Mesenchymal stem cell (in vitro differentiated cells and primary cell): ENCODE data around the gene P3H3.

Experiments
- DNase-seq: peaks from one replicate; pipeline ENCODE4 v3.0.0-alpha.2; 2013
- H2AFZ ChIP-seq: one replicate; pipeline ENCODE4 v1.6.1; 2013; ENCODE audit warnings: low read depth, mild to moderate bottlenecking, control low read depth, inconsistent platforms, low read length, moderate library complexity
- H2AK5ac ChIP-seq: 2 replicates; pipeline ENCODE4 v1.6.1; 2013; ENCODE audit warnings: low read length, moderate library complexity, mild to moderate bottlenecking, inconsistent platforms; ENCODE audit not compliant: severe bottlenecking
- H2BK120ac ChIP-seq: one replicate; pipeline ENCODE4 v1.6.1; 2013; ENCODE audit warnings: low read depth, mild to moderate bottlenecking, inconsistent platforms, low read length, moderate library complexity
- H2BK12ac ChIP-seq, 2 experiments: one replicate each; pipeline ENCODE4 v1.6.1; 2013; ENCODE audit warnings: inconsistent platforms in 2 of 2, low read length in 2 of 2, mild to moderate bottlenecking in 2 of 2, moderate library complexity in 2 of 2, control low read depth in 1 of 2
- H2BK15ac ChIP-seq: one replicate; pipeline ENCODE4 v1.6.1; 2013; ENCODE audit warnings: mild to moderate bottlenecking, low read depth, inconsistent platforms; ENCODE audit not compliant: poor library complexity, severe bottlenecking
- H2BK5ac ChIP-seq: 2 replicates; pipeline ENCODE4 v1.6.1; 2013; ENCODE audit warnings: low read depth, mild to moderate bottlenecking, low read length, control low read depth, inconsistent platforms; ENCODE audit not compliant: poor library complexity, severe bottlenecking
- H3K14ac ChIP-seq, 2 experiments: one replicate each; pipeline ENCODE4 v1.6.1; 2013; ENCODE audit warnings: inconsistent platforms in 2 of 2, low read length in 2 of 2, control low read depth in 1 of 2, mild to moderate bottlenecking in 1 of 2, moderate library complexity in 1 of 2
- H3K18ac ChIP-seq, 2 experiments: one replicate each; pipeline ENCODE4 v1.6.1; 2013; ENCODE audit warnings: inconsistent platforms in 2 of 2, low read length in 2 of 2, control low read depth in 1 of 2, low read depth in 1 of 2, mild to moderate bottlenecking in 1 of 2
- H3K23ac ChIP-seq, 2 experiments: one replicate each; pipeline ENCODE4 v1.6.1; 2013; ENCODE audit warnings: inconsistent platforms in 2 of 2, low read length in 2 of 2, mild to moderate bottlenecking in 2 of 2, moderate library complexity in 2 of 2, control low read depth in 1 of 2
- H3K27ac ChIP-seq: 2 replicates; pipeline ENCODE4 v1.5.1; 2013; ENCODE audit warnings: mild to moderate bottlenecking, moderate library complexity, low read length, control low read depth, inconsistent platforms; ENCODE audit not compliant: poor library complexity, severe bottlenecking
- H3K27me3 ChIP-seq, 2 experiments: 2 replicates each; pipeline versions ENCODE4 v1.6.1 to v1.7.0; 2013; ENCODE audit warnings: low read length in 2 of 2, mild to moderate bottlenecking in 2 of 2, moderate library complexity in 2 of 2, control low read depth in 1 of 2, inconsistent platforms in 1 of 2; ENCODE audit not compliant: control insufficient read depth in 1 of 2, insufficient read depth in 1 of 2
- H3K36me3 ChIP-seq, 2 experiments: 2 replicates each; pipeline versions ENCODE4 v1.6.1 to v1.7.0; 2013; ENCODE audit warnings: low read length in 2 of 2, control low read depth in 1 of 2, inconsistent platforms in 1 of 2, low read depth in 1 of 2, mild to moderate bottlenecking in 1 of 2; ENCODE audit not compliant: insufficient read depth in 2 of 2, control insufficient read depth in 1 of 2
- H3K4ac ChIP-seq, 2 experiments: one replicate each; pipeline ENCODE4 v1.6.1; 2013; ENCODE audit warnings: inconsistent platforms in 2 of 2, low read length in 2 of 2, mild to moderate bottlenecking in 2 of 2, moderate library complexity in 2 of 2, control low read depth in 1 of 2, low read depth in 1 of 2
- H3K4me1 ChIP-seq: 2 replicates; pipeline ENCODE4 v1.6.1; 2013; ENCODE audit warnings: low read depth, low read length, control low read depth; ENCODE audit not compliant: control insufficient read depth, insufficient read depth
- H3K4me2 ChIP-seq: 2 replicates; pipeline ENCODE4 v1.6.1; 2013; ENCODE audit warnings: low read length, mild to moderate bottlenecking, inconsistent platforms; ENCODE audit not compliant: poor library complexity, severe bottlenecking
- H3K4me3 ChIP-seq, 2 experiments: 2 replicates each; pipeline versions ENCODE4 v1.5.1 to v1.7.0; 2013; ENCODE audit warnings: low read length in 2 of 2, mild to moderate bottlenecking in 2 of 2, control low read depth in 1 of 2, low read depth in 1 of 2; ENCODE audit not compliant: insufficient read depth in 1 of 2
- H3K79me1 ChIP-seq: replicated peaks from 2 replicates; pipeline ENCODE4 v1.6.1; 2013; ENCODE audit warnings: mild to moderate bottlenecking, control low read depth, low read length, inconsistent platforms; ENCODE audit not compliant: poor library complexity, severe bottlenecking
- H3K9ac ChIP-seq: 2 replicates; pipeline ENCODE4 v1.7.0; 2013; ENCODE audit warnings: mild to moderate bottlenecking, low read length, moderate library complexity
- H3K9me3 ChIP-seq: 2 replicates; pipeline ENCODE4 v1.7.0; 2013; ENCODE audit warnings: mild to moderate bottlenecking, low read length; ENCODE audit not compliant: control insufficient read depth
- H4K8ac ChIP-seq: one replicate; pipeline ENCODE4 v1.6.1; 2013; ENCODE audit warnings: inconsistent platforms, mild to moderate bottlenecking, low read length, moderate library complexity
- H4K91ac ChIP-seq: one replicate; pipeline ENCODE4 v1.6.1; 2013; ENCODE audit warnings: mild to moderate bottlenecking, low read length, inconsistent platforms
- WGBS: methylation state at CpG from one replicate; pipeline ENCODE4 v1.1.7; 2013; ENCODE audit warnings: mixed read lengths; 5-methylcytosine and 5-hydroxymethylcytosine counted together

Gene P3H3

GRCh38 chr12:6845395-6845794, 17.2 kb downstream of the P3H3 start:
- no peak overlapping the region for H4K8ac ChIP-seq
- no peak overlapping the region for H2AK5ac ChIP-seq
- H3K9me3 ChIP-seq: no peaks in the 10 kb centered on the region
- no peak overlapping the region for H2BK12ac ChIP-seq
- no peak overlapping the region for H2BK5ac ChIP-seq
- no peak for DNase-seq
- no peaks in the 10 kb centered on the region for H3K27me3 ChIP-seq
- 94% methylated on average over 17 of the region's 17 CpGs for WGBS
- no peak overlapping the region for H2AFZ ChIP-seq
- no peak overlapping the region for H3K14ac ChIP-seq
- no peak overlapping the region for H2BK15ac ChIP-seq
- H3K4ac ChIP-seq: no peak overlapping the region
- H3K4me2 ChIP-seq: no peak overlapping the region
- H4K91ac ChIP-seq: no peak overlapping the region
- H3K36me3 ChIP-seq: peaks cover 75 to 81% of the 10 kb centered on the region in 2 experiments
- H2BK120ac ChIP-seq: no peak overlapping the region
- no peak overlapping the region for H3K18ac ChIP-seq
- H3K23ac ChIP-seq: no peak overlapping the region
- H3K9ac ChIP-seq: no peak overlapping the region
- H3K27ac ChIP-seq: no peak overlapping the region
- peaks cover 18% of the 10 kb centered on the region for H3K79me1 ChIP-seq
- peaks cover 3% of the 10 kb centered on the region for H3K4me1 ChIP-seq
- no peak overlapping the region for H3K4me3 ChIP-seq

DNA sequence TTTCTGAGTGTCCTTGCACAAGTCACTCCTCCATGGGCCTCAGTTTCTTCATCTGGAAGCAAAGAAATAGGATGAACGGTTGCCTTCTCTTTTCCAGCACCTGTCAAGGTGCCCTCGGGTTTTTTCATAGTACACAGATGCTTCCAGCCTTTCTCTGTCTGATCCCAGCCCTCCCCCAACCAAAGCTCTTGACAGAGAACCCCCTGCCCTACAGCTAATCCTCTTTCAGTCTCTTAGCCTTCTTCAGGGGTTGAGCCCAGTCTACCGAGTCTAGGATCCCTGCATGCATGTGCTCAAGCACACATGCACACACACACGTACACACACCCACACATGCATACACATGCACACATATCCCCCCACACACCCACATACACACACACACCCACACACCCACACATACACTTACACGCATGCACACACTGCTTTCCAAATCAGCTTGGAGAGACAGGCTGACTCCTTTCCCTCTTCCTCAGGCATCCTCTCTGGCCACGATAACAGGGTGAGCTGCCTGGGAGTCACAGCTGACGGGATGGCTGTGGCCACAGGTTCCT, 18.2 kb downstream of the P3H3 start:
- Histone ChIP-seq H3K9me3 (no peaks in the 10 kb centered on the region), H3K36me3 (peaks cover 65 to 81% of the 10 kb centered on the region in 2 experiments), H4K91ac (no peak overlapping the region), H3K14ac (no peak overlapping the region), H2BK12ac (no peak overlapping the region), H3K4ac (no peak overlapping the region), H2AK5ac (no peak overlapping the region), H3K18ac (no peak overlapping the region), H3K4me1 (peaks cover 8% of the 10 kb centered on the region), H3K9ac (no peak overlapping the region), H3K79me1 (peaks cover 20% of the 10 kb centered on the region), H3K27me3 (no peaks in the 10 kb centered on the region), H2BK120ac (no peak overlapping the region), H4K8ac (no peak overlapping the region), H3K23ac (no peak overlapping the region), H3K4me2 (no peak overlapping the region), H2AFZ (no peak overlapping the region), H2BK15ac (no peak overlapping the region), H2BK5ac (no peak overlapping the region), H3K4me3 (no peak overlapping the region), H3K27ac (no peak overlapping the region)
- DNase-seq: no peak
- 93% methylated on average over 7 of the region's 7 CpGs for WGBS

GRCh38 chr12:6847676-6848075, 19.5 kb downstream of the P3H3 start:
- no peaks in the 10 kb centered on the region for H3K9me3 ChIP-seq
- H3K14ac ChIP-seq: no peak overlapping the region
- H2BK120ac ChIP-seq: no peak overlapping the region
- H3K4ac ChIP-seq: no peak overlapping the region
- H3K23ac ChIP-seq: no peak overlapping the region
- H3K36me3 ChIP-seq: peaks cover 58 to 69% of the 10 kb centered on the region in 2 experiments
- H2BK15ac ChIP-seq: no peak overlapping the region
- no peak overlapping the region for H4K8ac ChIP-seq
- H3K18ac ChIP-seq: no peak overlapping the region
- DNase-seq: no peak
- no peak overlapping the region for H3K4me2 ChIP-seq
- H3K79me1 ChIP-seq: peaks cover 20% of the 10 kb centered on the region
- no peak overlapping the region for H3K9ac ChIP-seq
- H2BK12ac ChIP-seq: no peak overlapping the region
- H2BK5ac ChIP-seq: no peak overlapping the region
- no peak overlapping the region for H3K27ac ChIP-seq
- peaks cover 8% of the 10 kb centered on the region for H3K4me1 ChIP-seq
- no peaks in the 10 kb centered on the region for H3K27me3 ChIP-seq
- WGBS: 96% methylated on average over 2 of the region's 2 CpGs
- H2AK5ac ChIP-seq: no peak overlapping the region
- no peak overlapping the region for H4K91ac ChIP-seq
- no peak overlapping the region for H3K4me3 ChIP-seq
- no peak overlapping the region for H2AFZ ChIP-seq

DNA sequence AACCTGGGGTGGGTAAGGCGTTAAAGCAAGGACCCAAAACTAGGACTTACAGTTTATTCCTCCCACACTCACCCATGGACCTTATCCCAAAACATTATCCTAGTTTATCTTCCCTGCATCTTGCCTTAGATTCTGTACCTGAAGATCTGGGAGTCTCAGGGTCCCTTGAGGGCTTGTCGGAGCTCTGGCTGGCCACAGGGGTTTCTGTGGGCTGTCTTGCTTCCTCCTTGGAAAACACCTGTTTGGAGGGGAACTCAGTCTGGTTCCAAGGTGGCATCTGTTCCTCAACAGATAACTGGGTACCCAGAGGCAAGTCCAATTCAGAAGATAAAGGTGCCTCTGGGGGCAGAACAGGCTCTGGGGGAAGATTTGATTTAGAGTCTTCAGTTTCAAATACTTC, 21.2 kb downstream of the P3H3 start:
- H3K27ac ChIP-seq: no peak overlapping the region
- no peaks in the 10 kb centered on the region for H3K27me3 ChIP-seq
- H3K4me2 ChIP-seq: no peak overlapping the region
- no peak overlapping the region for H2AFZ ChIP-seq
- H2BK12ac ChIP-seq: no peak overlapping the region
- no peak overlapping the region for H3K4me3 ChIP-seq
- DNase-seq: no peak
- H4K8ac ChIP-seq: no peak overlapping the region
- H2BK5ac ChIP-seq: no peak overlapping the region
- H3K79me1 ChIP-seq: peaks cover 22% of the 10 kb centered on the region
- WGBS: 86% methylated on average over 2 of the region's 2 CpGs
- H2AK5ac ChIP-seq: no peak overlapping the region
- H3K23ac ChIP-seq: no peak overlapping the region
- peaks cover 16% of the 10 kb centered on the region for H3K4me1 ChIP-seq
- no peak overlapping the region for H3K4ac ChIP-seq
- H3K36me3 ChIP-seq: peaks cover 48 to 53% of the 10 kb centered on the region in 2 experiments
- H3K14ac ChIP-seq: no peak overlapping the region
- no peak overlapping the region for H2BK120ac ChIP-seq
- no peak overlapping the region for H4K91ac ChIP-seq
- H3K9ac ChIP-seq: no peak overlapping the region
- H2BK15ac ChIP-seq: no peak overlapping the region
- H3K18ac ChIP-seq: no peak overlapping the region
- H3K9me3 ChIP-seq: no peaks in the 10 kb centered on the region
